Measurements from ENCODE around the gene NEU2.

The NEU2 gene

DNA sequence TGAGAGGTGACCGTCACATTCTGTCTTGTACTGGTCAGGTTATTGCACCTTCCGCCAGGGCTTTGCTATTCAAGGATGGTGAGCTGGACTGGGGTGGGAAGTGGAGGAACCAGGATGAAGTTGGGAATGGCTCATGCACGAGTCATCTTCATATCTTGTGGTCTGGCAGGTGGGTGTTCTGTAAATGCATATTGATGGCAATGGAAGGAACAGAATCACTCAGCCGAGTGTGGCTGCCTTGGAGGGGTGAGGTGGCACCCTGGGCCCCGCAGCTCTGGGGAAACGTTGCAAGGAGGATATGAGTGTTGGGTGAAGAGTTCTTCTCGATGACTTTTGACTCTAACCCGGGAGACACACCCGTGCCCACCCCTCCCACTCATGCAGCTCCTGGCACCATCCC is 1.2 kb downstream of the NEU2 start:
- Histone ChIP-seq H3K36me3 (no peaks in the 10 kb centered on the region), H3K27ac (no peak overlapping the region), H3K9me3 (no peaks in the 10 kb centered on the region), H3K27me3 (no peaks in the 10 kb centered on the region), H3K4me1 (ENCODE audit: control insufficient read depth in 1 of 2, insufficient read depth in 1 of 2, low read depth in 1 of 2, low read length in 1 of 2) (no peaks in the 10 kb centered on the region), H3K4me3 (ENCODE audit: low read depth in 1 of 2, low read length in 1 of 2) (no peak overlapping the region)
- TF ChIP-seq CTCF (IDR thresholded peaks at IDR 0.05): no peak

GRCh38 chr2:233034091-233034882 is 1.8 kb downstream of the NEU2 start:
- Histone ChIP-seq H3K4me3 (ENCODE audit: low read depth in 1 of 2, low read length in 1 of 2) (no peak overlapping the region), H3K27me3 (no peaks in the 10 kb centered on the region), H3K4me1 (ENCODE audit: control insufficient read depth in 1 of 2, insufficient read depth in 1 of 2, low read depth in 1 of 2, low read length in 1 of 2) (no peaks in the 10 kb centered on the region), H3K36me3 (no peaks in the 10 kb centered on the region), H3K27ac (no peak overlapping the region), H3K9me3 (no peaks in the 10 kb centered on the region)
- no peak for TF ChIP-seq CTCF (IDR thresholded peaks at IDR 0.05)

- Histone ChIP-seq H3K9me3 (no peaks in the 10 kb centered on the region), H3K27ac (no peak overlapping the region), H3K4me1 (ENCODE audit: control insufficient read depth in 1 of 2, insufficient read depth in 1 of 2, low read depth in 1 of 2, low read length in 1 of 2) (no peaks in the 10 kb centered on the region), H3K36me3 (no peaks in the 10 kb centered on the region), H3K4me3 (ENCODE audit: low read depth in 1 of 2, low read length in 1 of 2) (no peak overlapping the region), H3K27me3 (no peaks in the 10 kb centered on the region)
- no peak for TF ChIP-seq CTCF (IDR thresholded peaks at IDR 0.05)
Observed at GRCh38 chr2:233035426-233036161, 3.1 kb downstream of the NEU2 start.

DNA sequence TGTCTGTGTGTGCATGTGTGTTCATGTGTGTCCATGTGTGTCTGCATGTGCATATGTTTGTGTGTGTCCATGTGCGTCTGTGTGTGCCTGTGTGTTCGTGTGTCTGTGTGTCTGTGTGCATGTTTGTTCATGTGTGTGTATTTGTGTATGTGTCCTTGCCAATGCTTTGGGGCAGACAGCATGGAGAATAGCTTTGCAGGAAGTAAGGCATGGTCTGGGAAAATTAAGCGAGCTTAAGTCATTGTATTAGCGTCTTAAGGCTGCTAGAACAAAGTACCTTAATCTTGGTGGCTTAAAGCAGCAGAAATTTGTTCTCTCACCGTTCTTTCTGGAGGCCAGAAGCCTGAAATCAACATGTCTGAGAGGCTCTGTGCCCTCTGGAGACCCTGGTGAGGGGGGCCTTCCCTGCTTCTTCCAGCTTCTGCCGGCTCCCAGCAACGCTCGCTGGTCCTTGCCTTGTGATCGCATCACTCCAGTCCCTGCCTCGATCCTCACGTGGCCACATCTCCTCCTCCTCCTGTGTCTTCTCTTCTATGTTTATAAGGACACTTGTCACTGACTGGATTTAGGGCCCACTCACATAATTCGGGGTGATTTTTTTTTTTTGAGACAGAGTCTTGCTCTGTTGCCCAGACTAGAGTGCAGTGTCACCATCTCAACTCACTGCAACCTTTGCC is 3.8 kb downstream of the NEU2 start:
- Histone ChIP-seq H3K9me3 (no peaks in the 10 kb centered on the region), H3K27me3 (no peaks in the 10 kb centered on the region), H3K4me1 (ENCODE audit: control insufficient read depth in 1 of 2, insufficient read depth in 1 of 2, low read depth in 1 of 2, low read length in 1 of 2) (no peaks in the 10 kb centered on the region), H3K27ac (no peak overlapping the region), H3K36me3 (no peaks in the 10 kb centered on the region), H3K4me3 (ENCODE audit: low read depth in 1 of 2, low read length in 1 of 2) (no peak overlapping the region)
- no peak for TF ChIP-seq CTCF (IDR thresholded peaks at IDR 0.05)

DNA sequence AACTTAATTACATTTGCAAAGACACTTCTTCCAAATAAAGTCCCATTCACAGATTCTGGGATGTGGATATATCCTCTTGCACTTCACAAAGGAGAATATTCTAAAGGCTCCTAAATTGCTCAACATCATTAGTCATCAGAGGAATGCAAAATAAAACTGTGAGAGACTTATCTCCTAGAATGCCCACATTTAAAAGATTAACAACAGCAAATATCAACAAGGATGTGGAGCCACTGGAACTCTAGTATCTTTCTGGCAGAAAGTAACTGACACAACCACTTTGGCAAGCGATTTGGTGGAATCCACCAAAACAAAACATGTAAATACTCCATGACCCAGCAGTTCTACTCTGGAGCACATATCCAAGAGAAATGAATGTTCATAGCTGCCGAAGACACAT is 4.6 kb downstream of the NEU2 start:
- no peaks in the 10 kb centered on the region for H3K9me3 ChIP-seq
- H3K27ac ChIP-seq: no peak overlapping the region
- no peaks in the 10 kb centered on the region for H3K36me3 ChIP-seq
- no peaks in the 10 kb centered on the region for H3K4me1 ChIP-seq (ENCODE audit: control insufficient read depth in 1 of 2, insufficient read depth in 1 of 2, low read depth in 1 of 2, low read length in 1 of 2)
- no peaks in the 10 kb centered on the region for H3K27me3 ChIP-seq
- TF ChIP-seq CTCF (IDR thresholded peaks at IDR 0.05): no peak
- H3K4me3 ChIP-seq (ENCODE audit: low read depth in 1 of 2, low read length in 1 of 2): no peak overlapping the region
